Mucosa of descending colon (tissue), 3 donors: ENCODE data around the gene UBE2B. TPM values are rescaled to one million over a fixed set of nuclear protein-coding genes. Genes with fewer than 3 reads are reported as not detected.

Experiments used
- ATAC-seq: fragments of 200-7000 bp; cut with Tn5 transposase; one replicate; pipeline ENCODE4 v1.9.1; 2020; ENCODE audit warnings: mild to moderate bottlenecking, moderate library complexity
- DNase-seq, 3 donors: peaks; one replicate each; pipeline ENCODE4 v3.0.0-alpha.2; 2020
- H3K36me3 ChIP-seq: fragments of 200-600 bp; one replicate; pipeline ENCODE4 v1.8.0; 2021; ENCODE audit warnings: low read depth, mild to moderate bottlenecking
- H3K4me1 ChIP-seq: fragments of 200-600 bp; one replicate; pipeline ENCODE4 v1.8.0; 2021; ENCODE audit warnings: low read depth, mild to moderate bottlenecking
- H3K4me3 ChIP-seq: fragments of 200-600 bp; one replicate; pipeline ENCODE4 v1.8.0; 2021; ENCODE audit warnings: mild to moderate bottlenecking
- H3K9me3 ChIP-seq: fragments of 200-600 bp; one replicate; pipeline ENCODE4 v1.8.0; 2021; ENCODE audit warnings: mild to moderate bottlenecking
- intact Hi-C, 2 donors: fragments of 100-400 bp; cut with DNase I in 1 of 2; cut with micrococcal nuclease in 1 of 2; formaldehyde crosslinking; loops; one replicate each; pipeline versions ENCODE4 v1.11.0 to v1.11.1; 2022; cut with DNase I, micrococcal nuclease
- total RNA-seq, 3 donors: library from RNA; stranded (reverse); fragmentation: NEBNext Ultra II Directional in 2 of 3; extraction: Animal tissue kit (Norgen Biotek cat#: 25700) in 2 of 3; gene quantifications; one replicate each; pipeline versions ENCODE4 v1.2.1 to v1.2.4, GENCODE V29; 2021 to 2023
- TF ChIP-seq, protein P1 (sequence below): fragments of 200-600 bp; IDR thresholded peaks from one replicate; pipeline ENCODE4 v1.8.0; 2022; ENCODE audit warnings: antibody characterized with exemption, mild to moderate bottlenecking
- donor health status: DM: no; HTN: no; CAD: no; lungs with moderate emphysema.
- donor health status: DM: no; HTN: no; CAD: no.
- donor health status: DM: no; HTN: yes; CAD: no.

Gene UBE2B
- total RNA-seq, 3 donors from 2014 or later = 84.4 to 99.5 (median 89.5) TPM

DNA sequence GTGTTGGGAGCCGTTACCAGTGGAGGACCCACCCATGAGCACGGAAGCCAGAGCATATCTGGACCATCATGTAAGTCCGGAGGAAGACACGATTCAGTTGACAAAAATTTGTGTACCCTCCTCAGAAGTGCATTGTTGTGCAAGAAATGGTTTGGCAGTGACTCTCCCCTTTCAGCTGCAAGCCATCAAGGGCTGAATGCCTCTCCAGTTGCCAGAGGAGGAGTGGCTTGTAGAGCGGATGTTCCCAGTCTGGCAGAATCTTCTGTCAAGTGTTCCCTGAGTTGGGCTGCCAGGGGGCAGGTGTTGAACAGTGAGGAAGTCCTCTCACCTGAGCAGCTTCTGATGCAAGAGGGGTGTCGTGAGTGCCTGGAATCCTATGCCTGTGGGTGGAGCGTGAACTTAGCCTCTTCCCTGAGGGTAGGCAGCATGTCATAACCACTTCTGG, 67.9 kb downstream of the UBE2B start:
- intact Hi-C loops = no loop called here
- Histone ChIP-seq H3K4me3 (no peak overlapping the region), H3K9me3 (no peaks in the 10 kb centered on the region), H3K4me1 (peaks cover 31% of the 10 kb centered on the region), H3K36me3 (no peaks in the 10 kb centered on the region)
- TF ChIP-seq, protein P1, sequence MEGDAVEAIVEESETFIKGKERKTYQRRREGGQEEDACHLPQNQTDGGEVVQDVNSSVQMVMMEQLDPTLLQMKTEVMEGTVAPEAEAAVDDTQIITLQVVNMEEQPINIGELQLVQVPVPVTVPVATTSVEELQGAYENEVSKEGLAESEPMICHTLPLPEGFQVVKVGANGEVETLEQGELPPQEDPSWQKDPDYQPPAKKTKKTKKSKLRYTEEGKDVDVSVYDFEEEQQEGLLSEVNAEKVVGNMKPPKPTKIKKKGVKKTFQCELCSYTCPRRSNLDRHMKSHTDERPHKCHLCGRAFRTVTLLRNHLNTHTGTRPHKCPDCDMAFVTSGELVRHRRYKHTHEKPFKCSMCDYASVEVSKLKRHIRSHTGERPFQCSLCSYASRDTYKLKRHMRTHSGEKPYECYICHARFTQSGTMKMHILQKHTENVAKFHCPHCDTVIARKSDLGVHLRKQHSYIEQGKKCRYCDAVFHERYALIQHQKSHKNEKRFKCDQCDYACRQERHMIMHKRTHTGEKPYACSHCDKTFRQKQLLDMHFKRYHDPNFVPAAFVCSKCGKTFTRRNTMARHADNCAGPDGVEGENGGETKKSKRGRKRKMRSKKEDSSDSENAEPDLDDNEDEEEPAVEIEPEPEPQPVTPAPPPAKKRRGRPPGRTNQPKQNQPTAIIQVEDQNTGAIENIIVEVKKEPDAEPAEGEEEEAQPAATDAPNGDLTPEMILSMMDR = no peak
- DNase-seq (peak; percentile 57 to 83 (median 66)), ATAC-seq (peak; percentile 67)

DNA sequence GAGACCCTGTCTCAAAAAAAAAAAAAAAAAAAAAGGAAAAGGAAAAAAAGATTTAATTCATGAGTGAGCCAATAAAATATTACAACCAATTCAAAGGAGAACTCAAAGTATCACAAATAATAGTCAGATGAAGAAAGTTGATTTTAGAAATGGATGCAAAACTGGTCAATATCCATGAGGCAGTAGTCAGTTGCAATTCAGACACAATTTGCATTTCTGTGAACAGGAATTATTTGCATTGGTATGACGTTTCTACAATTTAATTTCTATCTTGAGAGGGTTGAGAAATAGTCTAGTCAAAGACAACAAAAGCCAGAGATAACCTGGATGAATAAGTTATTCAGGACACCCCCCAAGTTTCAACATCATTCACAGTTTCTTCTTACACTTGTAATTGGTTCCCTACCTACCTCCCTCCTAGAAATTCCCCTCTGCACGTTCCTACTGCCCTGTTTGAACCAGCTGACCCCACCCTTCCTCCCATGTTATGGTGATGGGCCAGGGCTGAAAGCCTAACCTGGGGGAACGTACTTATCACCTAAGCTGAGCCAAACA, 68.9 kb downstream of the UBE2B start:
- intact Hi-C loops = no loop called here
- Histone ChIP-seq H3K9me3 (no peaks in the 10 kb centered on the region), H3K4me3 (no peak overlapping the region), H3K36me3 (no peaks in the 10 kb centered on the region), H3K4me1 (peaks cover 31% of the 10 kb centered on the region)
- TF ChIP-seq, protein P1 = no peak
- DNase-seq = no peak
- no peak for ATAC-seq

Other genes starting within 250 kb of the UBE2B start
- 100 to 1,000 TPM; 241 to 316 (median 281) TPM for gene SKP1, start 194.6 kb upstream of the UBE2B start, total RNA-seq
- 100 to 1,000 TPM in 2 of 3 donors, 10 to 100 TPM in 1; 93.9 to 120 (median 115) TPM for gene PPP2CA, start 145.5 kb upstream of the UBE2B start, total RNA-seq
- gene CDKL3, start 4.4 kb upstream of the UBE2B start, total RNA-seq = 1 to 10 TPM in 1 of 3 donors, not detected in 2; 3.2 TPM
- 10 to 100 TPM; 16.0 to 24.4 (median 17.1) TPM for gene CDKN2AIPNL, start 40.3 kb downstream of the UBE2B start, total RNA-seq
- gene JADE2, start 154.1 kb downstream of the UBE2B start, total RNA-seq = 10 to 100 TPM; 31.9 to 69.9 (median 36.2) TPM